ENCODE results near the gene IKZF3. TPM values are rescaled to one million over a fixed set of nuclear protein-coding genes. Genes with fewer than 3 reads are reported as not detected.
"Not testable (repeated sequence)": the region's sequence is repeated elsewhere in the genome, so short reads cannot be mapped to it uniquely, and the experiment has no call there.

IKZF3 gene
- polyA plus RNA-seq, 1 donor (not counting 4 experiments of a cell fraction or from before 2014, with no cell fraction given): not detected

- H3K4me1 ChIP-seq (ENCODE audit: control insufficient read depth, extremely low read depth, insufficient read depth, low read length): peaks cover 10% of the 10 kb centered on the region
- H3K9ac ChIP-seq (ENCODE audit: control insufficient read depth, extremely low read depth, insufficient read depth, low read length): no peak overlapping the region
- H3K27ac ChIP-seq (ENCODE audit: control insufficient read depth, insufficient read depth, low read length): no peak overlapping the region
- TF ChIP-seq CTCF (optimal IDR thresholded peaks at IDR 0.05 in 1 of 3, IDR thresholded peaks at IDR 0.05 in 1 of 3, conservative IDR thresholded peaks at IDR 0.05 in 1 of 3; ENCODE audit: extremely low read depth in 1 of 3, insufficient read depth in 2 of 3, low read length in 3 of 3) (no peak), EZH2 (IDR thresholded peaks at IDR 0.05; ENCODE audit: low read length) (no peak)
- H3K4me3 ChIP-seq (ENCODE audit: control insufficient read depth in 2 of 3, extremely low read depth in 1 of 3, insufficient read depth in 2 of 3, low read depth in 1 of 3, low read length in 3 of 3): no peak overlapping the region
- dilution Hi-C loops (cut with MboI; ENCODE audit: extremely low pct_ligation_motif_present, low sequenced_read_pairs): no loop called here
- no peaks in the 10 kb centered on the region for H4K20me1 ChIP-seq (ENCODE audit: control insufficient read depth, extremely low read depth, insufficient read depth, low read length)
- DNase-seq (ENCODE audit: low read depth, low spot score) (no peak), FAIRE-seq (no peak)
- no peaks in the 10 kb centered on the region for H3K9me3 ChIP-seq (ENCODE audit: control insufficient read depth, low read depth, low read length)
- H3K9me1 ChIP-seq (ENCODE audit: control insufficient read depth, extremely low read depth, insufficient read depth, low read length): no peaks in the 10 kb centered on the region
- no peak overlapping the region for H3K4me2 ChIP-seq (ENCODE audit: control insufficient read depth, extremely low read depth, insufficient read depth, low read depth, low read length)
- peaks cover 29 to 36% of the 10 kb centered on the region in 2 experiments for H3K36me3 ChIP-seq (ENCODE audit: control insufficient read depth in 2 of 2, extremely low read depth in 1 of 2, insufficient read depth in 2 of 2, low read length in 2 of 2)
- H3K27me3 ChIP-seq (ENCODE audit: control insufficient read depth, extremely low read depth, insufficient read depth, low read length): no peaks in the 10 kb centered on the region
- no peaks in the 10 kb centered on the region for H3K79me2 ChIP-seq (ENCODE audit: control insufficient read depth, insufficient read depth, low read length)
- no peak overlapping the region for H2AFZ ChIP-seq (ENCODE audit: control insufficient read depth, low read length)
Observed at GRCh38 chr17:39714234-39714633, 149.9 kb downstream of the IKZF3 start.

GRCh38 chr17:39711851-39712250, 152.3 kb downstream of the IKZF3 start:
- Histone ChIP-seq H3K27me3 (ENCODE audit: control insufficient read depth, extremely low read depth, insufficient read depth, low read length) (no peaks in the 10 kb centered on the region), H3K4me3 (ENCODE audit: control insufficient read depth in 2 of 3, extremely low read depth in 1 of 3, insufficient read depth in 2 of 3, low read depth in 1 of 3, low read length in 3 of 3) (no peak overlapping the region), H3K9ac (ENCODE audit: control insufficient read depth, extremely low read depth, insufficient read depth, low read length) (no peak overlapping the region), H3K36me3 (ENCODE audit: control insufficient read depth in 2 of 2, extremely low read depth in 1 of 2, insufficient read depth in 2 of 2, low read length in 2 of 2) (peaks cover 19 to 52% of the 10 kb centered on the region in 2 experiments), H4K20me1 (ENCODE audit: control insufficient read depth, extremely low read depth, insufficient read depth, low read length) (no peaks in the 10 kb centered on the region), H3K4me1 (ENCODE audit: control insufficient read depth, extremely low read depth, insufficient read depth, low read length) (peaks cover 9% of the 10 kb centered on the region), H3K4me2 (ENCODE audit: control insufficient read depth, extremely low read depth, insufficient read depth, low read depth, low read length) (no peak overlapping the region), H3K79me2 (ENCODE audit: control insufficient read depth, insufficient read depth, low read length) (no peaks in the 10 kb centered on the region), H3K9me1 (ENCODE audit: control insufficient read depth, extremely low read depth, insufficient read depth, low read length) (no peaks in the 10 kb centered on the region), H3K9me3 (ENCODE audit: control insufficient read depth, low read depth, low read length) (no peaks in the 10 kb centered on the region), H2AFZ (ENCODE audit: control insufficient read depth, low read length) (no peak overlapping the region), H3K27ac (ENCODE audit: control insufficient read depth, insufficient read depth, low read length) (no peak overlapping the region)
- DNase-seq (ENCODE audit: low read depth, low spot score): no peak
- TF ChIP-seq CTCF (optimal IDR thresholded peaks at IDR 0.05 in 1 of 3, IDR thresholded peaks at IDR 0.05 in 1 of 3, conservative IDR thresholded peaks at IDR 0.05 in 1 of 3; ENCODE audit: extremely low read depth in 1 of 3, insufficient read depth in 2 of 3, low read length in 3 of 3): no peak
- TF ChIP-seq EZH2 (IDR thresholded peaks at IDR 0.05; ENCODE audit: low read length): no peak
- no peak for FAIRE-seq
- dilution Hi-C loops (cut with MboI; ENCODE audit: extremely low pct_ligation_motif_present, low sequenced_read_pairs): no loop called here

GRCh38 chr17:39711071-39711470, 153.0 kb downstream of the IKZF3 start:
- H2AFZ ChIP-seq (ENCODE audit: control insufficient read depth, low read length); H3K4me3 ChIP-seq (ENCODE audit: control insufficient read depth in 2 of 3, extremely low read depth in 1 of 3, insufficient read depth in 2 of 3, low read depth in 1 of 3, low read length in 3 of 3); H3K9ac ChIP-seq (ENCODE audit: control insufficient read depth, extremely low read depth, insufficient read depth, low read length); H4K20me1 ChIP-seq (ENCODE audit: control insufficient read depth, extremely low read depth, insufficient read depth, low read length); H3K27ac ChIP-seq (ENCODE audit: control insufficient read depth, insufficient read depth, low read length); H3K9me3 ChIP-seq (ENCODE audit: control insufficient read depth, low read depth, low read length); H3K4me2 ChIP-seq (ENCODE audit: control insufficient read depth, extremely low read depth, insufficient read depth, low read depth, low read length); H3K4me1 ChIP-seq (ENCODE audit: control insufficient read depth, extremely low read depth, insufficient read depth, low read length); H3K9me1 ChIP-seq (ENCODE audit: control insufficient read depth, extremely low read depth, insufficient read depth, low read length); H3K27me3 ChIP-seq (ENCODE audit: control insufficient read depth, extremely low read depth, insufficient read depth, low read length); dilution Hi-C loops (cut with MboI; ENCODE audit: extremely low pct_ligation_motif_present, low sequenced_read_pairs); FAIRE-seq; DNase-seq (ENCODE audit: low read depth, low spot score); H3K79me2 ChIP-seq (ENCODE audit: control insufficient read depth, insufficient read depth, low read length): not testable (repeated sequence)
- H3K36me3 ChIP-seq (ENCODE audit: control insufficient read depth in 2 of 2, extremely low read depth in 1 of 2, insufficient read depth in 2 of 2, low read length in 2 of 2): peaks cover 19 to 52% of the 10 kb centered on the region in 2 experiments

Measured in keratinocyte (primary cell).